ENCODE data around the gene MRGPRE.

DNA sequence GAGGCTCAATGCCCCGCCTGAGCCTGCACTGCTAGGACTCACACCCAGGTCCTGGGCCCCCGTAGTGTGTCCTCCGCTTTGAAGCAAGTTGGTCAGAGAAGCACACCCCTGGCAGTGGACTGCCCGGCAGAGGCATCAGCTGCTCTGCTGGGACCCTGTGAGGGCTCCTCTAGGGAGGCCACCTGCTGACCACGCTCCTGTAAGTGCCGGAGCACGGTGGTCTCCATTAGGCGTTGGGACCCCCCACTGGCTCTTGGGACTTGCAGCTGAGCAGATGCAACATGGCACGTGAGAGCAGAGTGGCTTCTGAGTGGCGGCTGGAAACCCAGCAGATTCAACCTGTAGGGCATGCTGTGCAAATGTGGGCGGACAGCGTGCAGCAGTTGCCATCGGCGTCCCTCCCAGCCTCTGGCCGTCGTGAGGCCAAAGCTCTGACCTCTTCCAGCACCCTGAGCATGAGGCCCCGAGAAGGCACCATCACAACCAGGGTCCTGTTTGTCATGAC is 30.5 kb downstream of the MRGPRE start:
- TF ChIP-seq, protein P1, sequence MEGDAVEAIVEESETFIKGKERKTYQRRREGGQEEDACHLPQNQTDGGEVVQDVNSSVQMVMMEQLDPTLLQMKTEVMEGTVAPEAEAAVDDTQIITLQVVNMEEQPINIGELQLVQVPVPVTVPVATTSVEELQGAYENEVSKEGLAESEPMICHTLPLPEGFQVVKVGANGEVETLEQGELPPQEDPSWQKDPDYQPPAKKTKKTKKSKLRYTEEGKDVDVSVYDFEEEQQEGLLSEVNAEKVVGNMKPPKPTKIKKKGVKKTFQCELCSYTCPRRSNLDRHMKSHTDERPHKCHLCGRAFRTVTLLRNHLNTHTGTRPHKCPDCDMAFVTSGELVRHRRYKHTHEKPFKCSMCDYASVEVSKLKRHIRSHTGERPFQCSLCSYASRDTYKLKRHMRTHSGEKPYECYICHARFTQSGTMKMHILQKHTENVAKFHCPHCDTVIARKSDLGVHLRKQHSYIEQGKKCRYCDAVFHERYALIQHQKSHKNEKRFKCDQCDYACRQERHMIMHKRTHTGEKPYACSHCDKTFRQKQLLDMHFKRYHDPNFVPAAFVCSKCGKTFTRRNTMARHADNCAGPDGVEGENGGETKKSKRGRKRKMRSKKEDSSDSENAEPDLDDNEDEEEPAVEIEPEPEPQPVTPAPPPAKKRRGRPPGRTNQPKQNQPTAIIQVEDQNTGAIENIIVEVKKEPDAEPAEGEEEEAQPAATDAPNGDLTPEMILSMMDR (IDR thresholded peaks at IDR 0.05) = no peak
- TF ChIP-seq POLR2A (IDR thresholded peaks at IDR 0.05) = no peak

Data from right lobe of liver (tissue), 4 donors.